Kidney epithelial cell (primary cell): ENCODE results near the gene GLS2. TPM values are rescaled to one million over a fixed set of nuclear protein-coding genes. Genes with fewer than 3 reads are reported as not detected.

Source experiments
- DNase-seq: peaks from one replicate; pipeline ENCODE4 v3.0.0-alpha.2; 2010; ENCODE audit warnings: low read depth
- H3K27me3 ChIP-seq: 2 replicates; pipeline ENCODE4 v1.6.0; 2011; ENCODE audit warnings: low read length; ENCODE audit not compliant: control insufficient read depth, insufficient read depth
- H3K36me3 ChIP-seq: 2 replicates; pipeline ENCODE4 v1.5.1; 2011; ENCODE audit warnings: low read length; ENCODE audit not compliant: control insufficient read depth, insufficient read depth
- H3K4me3 ChIP-seq: 2 replicates; pipeline ENCODE4 v1.5.1; 2011; ENCODE audit warnings: low read depth, mild to moderate bottlenecking, control low read depth, low read length
- total RNA-seq: library from RNA; depleted of rRNA; stranded (reverse); fragments of >200 nt; gene quantifications from 2 replicates; pipeline ENCODE4 v1.2.3, GENCODE V29; 2015
- TF ChIP-seq, protein P1 (sequence below): IDR thresholded peaks from 2 replicates; pipeline ENCODE4 v1.5.1; 2011; ENCODE audit warnings: mild to moderate bottlenecking, moderate library complexity, low read length, control low read depth, inconsistent platforms; ENCODE audit not compliant: insufficient read depth, poor library complexity, severe bottlenecking

The GLS2 gene
- total RNA-seq, 1 donor from 2014 or later = 2.3 TPM

DNA sequence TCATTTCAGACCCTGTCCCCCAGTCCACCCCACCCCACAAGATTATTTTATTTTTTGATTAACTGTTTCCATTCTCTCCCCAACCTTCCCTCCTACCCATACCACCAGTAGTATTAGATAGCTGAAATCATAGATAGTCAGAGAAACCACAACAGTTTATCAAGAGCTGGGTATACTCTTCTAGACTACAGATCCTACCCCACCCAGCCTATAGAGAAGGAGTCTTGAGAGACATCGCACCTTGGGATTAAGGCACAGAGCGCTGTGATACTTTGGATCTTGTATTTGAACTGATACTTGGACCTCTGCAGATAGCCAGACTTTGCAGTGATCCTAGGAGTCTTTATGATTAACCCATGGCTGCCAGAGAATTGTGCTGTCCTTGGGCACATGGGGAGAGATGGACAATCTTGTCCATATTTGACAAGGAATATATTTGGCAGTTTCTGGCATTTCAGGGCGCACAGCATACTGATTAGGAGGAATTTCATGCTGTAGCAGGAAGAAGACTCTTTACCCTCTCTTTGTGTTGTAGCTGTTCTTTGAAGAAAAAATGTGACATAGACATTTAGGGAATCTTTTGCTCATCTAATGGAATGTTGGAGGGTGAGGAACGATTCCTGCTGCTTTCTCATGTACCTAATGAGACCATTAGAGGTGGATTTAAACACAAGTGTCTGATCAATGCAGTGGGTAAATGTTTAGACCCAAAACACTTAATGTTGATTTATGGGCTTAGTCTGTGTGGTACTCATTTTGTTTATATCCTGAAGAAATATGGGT lies 34.6 kb upstream of the GLS2 start:
- TF ChIP-seq, protein P1, sequence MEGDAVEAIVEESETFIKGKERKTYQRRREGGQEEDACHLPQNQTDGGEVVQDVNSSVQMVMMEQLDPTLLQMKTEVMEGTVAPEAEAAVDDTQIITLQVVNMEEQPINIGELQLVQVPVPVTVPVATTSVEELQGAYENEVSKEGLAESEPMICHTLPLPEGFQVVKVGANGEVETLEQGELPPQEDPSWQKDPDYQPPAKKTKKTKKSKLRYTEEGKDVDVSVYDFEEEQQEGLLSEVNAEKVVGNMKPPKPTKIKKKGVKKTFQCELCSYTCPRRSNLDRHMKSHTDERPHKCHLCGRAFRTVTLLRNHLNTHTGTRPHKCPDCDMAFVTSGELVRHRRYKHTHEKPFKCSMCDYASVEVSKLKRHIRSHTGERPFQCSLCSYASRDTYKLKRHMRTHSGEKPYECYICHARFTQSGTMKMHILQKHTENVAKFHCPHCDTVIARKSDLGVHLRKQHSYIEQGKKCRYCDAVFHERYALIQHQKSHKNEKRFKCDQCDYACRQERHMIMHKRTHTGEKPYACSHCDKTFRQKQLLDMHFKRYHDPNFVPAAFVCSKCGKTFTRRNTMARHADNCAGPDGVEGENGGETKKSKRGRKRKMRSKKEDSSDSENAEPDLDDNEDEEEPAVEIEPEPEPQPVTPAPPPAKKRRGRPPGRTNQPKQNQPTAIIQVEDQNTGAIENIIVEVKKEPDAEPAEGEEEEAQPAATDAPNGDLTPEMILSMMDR = no peak
- no peaks in the 10 kb centered on the region for H3K36me3 ChIP-seq
- no peak for DNase-seq
- H3K4me3 ChIP-seq = peak overlapping the region; percentile 65
- no peaks in the 10 kb centered on the region for H3K27me3 ChIP-seq

DNA sequence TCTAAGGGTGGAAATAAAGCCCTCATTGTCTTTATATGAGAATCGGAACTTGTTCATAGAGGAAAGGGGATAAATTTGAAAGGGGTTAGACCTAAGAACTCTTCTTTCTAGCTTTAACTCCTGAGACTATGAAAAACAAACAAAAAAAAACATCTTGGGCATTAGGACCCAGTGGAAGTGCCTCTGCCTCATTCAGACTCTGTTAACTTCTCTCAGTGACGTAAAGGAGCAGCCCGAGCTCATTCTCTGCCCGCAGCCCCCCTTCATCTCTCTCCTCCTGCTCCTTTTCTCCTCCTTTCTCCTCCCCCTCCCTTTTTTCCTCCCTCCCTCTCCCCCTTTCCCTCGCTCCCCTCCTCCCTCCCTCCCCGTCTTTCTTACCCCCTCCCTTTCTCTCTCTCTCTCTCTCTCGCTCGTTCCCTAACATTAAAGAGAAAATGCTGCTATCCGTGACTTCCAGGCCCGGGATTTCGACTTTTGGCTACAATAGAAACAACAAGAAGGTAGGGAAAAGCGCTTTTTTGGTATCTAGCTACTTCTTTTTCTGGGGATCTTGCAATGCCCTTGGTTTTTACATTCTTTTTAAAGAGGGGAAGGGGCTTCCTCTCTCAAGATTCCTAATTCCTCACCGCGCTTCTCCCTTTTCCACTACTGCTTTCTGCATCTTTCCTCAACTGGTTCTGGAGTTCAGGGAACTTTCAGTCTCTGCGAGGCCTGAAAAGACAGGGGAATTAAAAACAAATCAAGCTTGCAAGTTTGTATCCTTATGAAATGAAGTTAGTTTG lies 33.8 kb upstream of the GLS2 start, which contains the start of gene RBMS2:
RBMS2 (plus strand) TSS at position 231 of the 782 bp plus-strand sequence; CDS start at position 435, 204 bp downstream.
- H3K4me3 ChIP-seq = peak within 1 kb of the TSS; percentile 65
- no peaks in the 10 kb centered on the region for H3K36me3 ChIP-seq
- H3K27me3 ChIP-seq = no peaks in the 10 kb centered on the region
- peak; percentile 77 for DNase-seq
- TF ChIP-seq, protein P1 = no peak

DNA sequence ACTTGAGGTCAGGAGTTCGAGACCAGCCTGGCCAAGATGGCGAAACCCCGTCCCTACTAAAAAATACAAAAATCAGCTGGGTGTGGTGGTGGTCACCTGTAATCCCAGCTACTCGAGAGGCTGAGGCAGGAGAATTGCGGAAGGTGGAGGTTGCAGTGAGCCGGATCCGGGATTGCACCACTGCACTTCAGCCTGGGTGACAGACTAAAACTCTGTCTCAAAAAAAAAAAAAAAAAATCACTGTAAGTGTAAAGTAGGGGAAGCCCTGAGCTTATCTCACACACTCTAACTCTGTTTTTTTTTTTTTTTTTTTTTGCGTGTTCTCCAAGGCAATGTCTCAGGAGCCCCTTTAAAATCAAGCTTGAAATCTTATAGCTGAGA lies 33.2 kb upstream of the GLS2 start:
- Histone ChIP-seq H3K27me3 (no peaks in the 10 kb centered on the region), H3K4me3 (peak overlapping the region; percentile 65), H3K36me3 (no peaks in the 10 kb centered on the region)
- TF ChIP-seq, protein P1 = no peak
- DNase-seq = no peak

DNA sequence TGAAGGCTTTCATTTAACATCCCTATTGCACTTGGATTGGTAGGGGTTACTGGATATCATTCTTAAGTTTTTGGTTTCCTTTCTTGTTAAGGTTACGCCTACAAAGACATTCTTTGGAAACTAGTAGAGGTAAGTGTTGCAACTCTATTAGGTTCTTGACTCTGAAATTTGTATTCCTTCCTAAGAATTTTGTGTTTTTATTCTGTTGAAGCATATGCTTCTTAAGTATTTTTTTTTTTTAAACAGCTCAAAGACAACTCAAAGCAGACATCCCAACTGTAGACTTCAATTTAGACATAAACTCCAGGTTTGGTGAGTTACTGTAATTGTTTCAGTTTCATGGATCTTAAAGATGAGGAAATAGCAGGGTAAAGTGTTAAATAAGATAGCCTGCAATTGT lies 32.5 kb upstream of the GLS2 start:
- DNase-seq = no peak
- Histone ChIP-seq H3K27me3 (no peaks in the 10 kb centered on the region), H3K4me3 (no peak overlapping the region), H3K36me3 (no peaks in the 10 kb centered on the region)
- TF ChIP-seq, protein P1 = no peak

DNA sequence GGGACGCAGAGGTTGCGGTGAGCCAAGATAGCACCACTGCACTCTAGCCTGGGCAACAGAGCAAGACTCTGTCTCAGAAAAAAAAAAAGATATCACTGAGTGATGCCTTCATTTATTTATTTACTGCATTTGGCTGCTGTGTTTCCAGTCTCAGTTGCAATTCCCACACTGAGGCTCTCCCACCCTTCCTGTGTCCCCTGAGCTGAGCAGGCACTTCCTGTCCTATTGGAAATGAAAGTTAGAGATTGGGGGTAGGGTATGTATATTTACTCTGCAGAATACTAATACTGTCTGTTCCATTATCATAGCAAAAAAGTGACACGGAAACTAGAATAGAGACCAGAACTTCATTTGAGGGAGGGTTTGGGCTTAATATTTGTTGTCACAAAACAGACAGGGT lies 32.1 kb upstream of the GLS2 start:
- DNase-seq = no peak
- TF ChIP-seq, protein P1 = no peak
- Histone ChIP-seq H3K36me3 (no peaks in the 10 kb centered on the region), H3K27me3 (no peaks in the 10 kb centered on the region), H3K4me3 (no peak overlapping the region)
